ENCODE measurements around the gene PEMT.

The PEMT gene

DNA sequence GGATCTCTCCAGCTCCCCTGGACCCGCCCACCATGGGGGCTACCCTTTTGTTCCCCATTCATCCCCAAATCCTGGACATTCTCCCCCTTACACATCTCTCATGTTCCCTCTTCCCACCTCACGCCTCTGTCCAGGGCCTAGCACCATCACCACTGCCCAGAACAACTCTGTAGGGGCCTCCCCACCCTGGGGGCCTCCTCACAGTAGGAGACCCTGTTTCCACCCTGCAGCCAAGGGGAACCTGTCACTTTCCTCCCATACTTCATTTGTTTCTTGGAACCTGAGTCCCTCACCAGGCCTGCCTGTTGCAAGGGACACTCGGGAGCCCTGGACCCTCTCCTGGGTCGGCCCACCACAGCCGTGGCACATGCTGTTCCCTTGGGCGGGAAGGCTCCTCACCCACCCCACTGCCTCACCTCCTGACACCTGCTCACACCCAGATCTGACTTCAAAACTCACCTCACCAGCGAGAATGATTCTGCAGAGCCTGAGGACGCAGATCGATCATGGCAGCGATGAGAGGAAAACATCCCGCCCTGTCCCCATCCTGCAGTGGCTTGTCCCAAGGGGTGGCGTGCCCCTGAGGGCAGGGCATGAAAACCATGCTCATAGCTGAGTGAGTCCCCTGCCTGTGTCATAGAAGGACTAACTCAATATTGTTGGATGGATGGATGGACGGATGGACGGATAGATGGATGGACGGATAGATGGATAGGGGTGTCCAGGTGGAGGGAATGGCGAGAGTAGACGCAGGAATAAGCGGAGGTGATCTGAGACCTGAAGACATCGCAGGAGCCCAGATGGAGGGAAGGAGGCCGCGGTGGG is 88.6 kb downstream of the PEMT start:
- Histone ChIP-seq H3K9me3 (replicated peaks in 1 of 11) (no peaks in the 10 kb centered on the region), H4K20me1 (peaks cover 0 to 18% (median 0%) of the 10 kb centered on the region in 11 experiments; a peak in 1 of 22 replicates), H3K4me1 (peaks cover 25 to 79% (median 67%) of the 10 kb centered on the region in 10 experiments), H3K36me3 (no peaks in the 10 kb centered on the region), H3K4me2 (peak overlapping the region in 10 of 11 experiments; percentile 43 to 98 (median 92); a peak in 20 of 22 replicates), H3K27ac (no peak overlapping the region), H3K9ac (peak overlapping the region in 2 of 11 experiments; percentile 14 to 44; a peak in 1 of 22 replicates), H3K4me3 (no peak overlapping the region), H3K27me3 (no peaks in the 10 kb centered on the region)
- TF ChIP-seq Cebpa-rat (IDR thresholded peaks at IDR 0.05): no peak

GRCh38 chr17:17500999-17501605 is 90.4 kb downstream of the PEMT start:
- peaks cover 1 to 5% (median 4%) of the 10 kb centered on the region in 11 experiments; a peak in 19 of 22 replicates for H3K27me3 ChIP-seq
- H3K36me3 ChIP-seq: no peaks in the 10 kb centered on the region
- H3K9ac ChIP-seq: no peak overlapping the region
- no peak overlapping the region for H3K4me3 ChIP-seq
- no peak for TF ChIP-seq Cebpa-rat (IDR thresholded peaks at IDR 0.05)
- peaks cover 14 to 71% (median 57%) of the 10 kb centered on the region in 10 experiments for H3K4me1 ChIP-seq
- H3K27ac ChIP-seq: no peak overlapping the region
- peaks cover 0 to 12% (median 0%) of the 10 kb centered on the region in 11 experiments; a peak in 4 of 22 replicates for H4K20me1 ChIP-seq
- no peak overlapping the region for H3K4me2 ChIP-seq
- H3K9me3 ChIP-seq (replicated peaks in 1 of 11): no peaks in the 10 kb centered on the region

- H3K27me3 ChIP-seq: peaks cover 16 to 20% (median 20%) of the 10 kb centered on the region in 11 experiments
- H3K36me3 ChIP-seq: no peaks in the 10 kb centered on the region
- H3K4me3 ChIP-seq: no peak overlapping the region
- H3K27ac ChIP-seq: no peak overlapping the region
- TF ChIP-seq Cebpa-rat (IDR thresholded peaks at IDR 0.05): no peak
- H3K9me3 ChIP-seq (replicated peaks in 1 of 11): no peaks in the 10 kb centered on the region
- peaks cover 19 to 71% (median 57%) of the 10 kb centered on the region in 10 experiments for H3K4me1 ChIP-seq
- H3K4me2 ChIP-seq: peak overlapping the region in 2 of 11 experiments; percentile 12 to 24; a peak in 1 of 22 replicates
- peaks cover 0 to 27% (median 10%) of the 10 kb centered on the region in 11 experiments; a peak in 12 of 22 replicates for H4K20me1 ChIP-seq
- no peak overlapping the region for H3K9ac ChIP-seq
Observed at GRCh38 chr17:17499402-17500145, 91.9 kb downstream of the PEMT start.

DNA sequence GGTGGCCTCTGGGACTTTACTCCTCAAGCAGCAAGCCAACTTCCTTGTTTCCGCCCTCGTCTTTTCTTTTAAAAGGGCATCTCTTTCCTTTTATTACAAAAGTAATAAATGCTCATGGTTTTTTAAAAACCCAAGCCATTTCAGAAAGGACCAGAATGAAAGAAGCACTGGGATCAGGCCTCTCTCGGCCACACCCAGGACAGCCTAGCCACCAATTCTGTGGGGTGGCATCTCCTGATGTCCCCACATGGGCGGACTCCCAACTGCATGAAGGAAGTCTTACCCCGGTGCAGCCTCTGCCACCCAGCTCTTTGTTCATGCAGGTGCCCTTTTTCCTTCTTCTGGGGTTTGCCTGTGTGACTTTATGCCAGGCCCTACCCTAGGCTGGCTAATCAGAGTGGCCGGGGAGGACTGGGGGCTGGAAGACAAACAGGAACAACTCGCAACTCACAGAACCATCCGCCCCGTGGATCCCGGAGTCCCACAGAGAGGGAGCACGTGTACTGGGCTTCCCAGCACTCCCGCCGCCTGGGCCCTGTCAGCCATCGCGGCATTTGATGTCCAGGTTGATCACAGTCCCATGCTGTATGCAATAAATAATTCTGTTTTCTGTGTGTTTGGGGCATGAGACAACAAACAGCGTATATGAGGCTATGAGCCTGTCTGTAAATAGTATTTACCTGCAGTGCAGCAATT is 92.8 kb downstream of the PEMT start:
- H3K36me3 ChIP-seq: 0 out of 22 replicates have a peak, but pooled peaks cover 0 to under 1% (median 0%) of the 10 kb centered on the region in 11 experiments
- H3K4me3 ChIP-seq: no peak overlapping the region
- no peak for TF ChIP-seq Cebpa-rat (IDR thresholded peaks at IDR 0.05)
- H3K9me3 ChIP-seq (replicated peaks in 1 of 11): no peaks in the 10 kb centered on the region
- peaks cover 4 to 34% (median 16%) of the 10 kb centered on the region in 11 experiments; a peak in 20 of 22 replicates for H4K20me1 ChIP-seq
- H3K27ac ChIP-seq: no peak overlapping the region
- H3K27me3 ChIP-seq: peaks cover 21 to 29% (median 25%) of the 10 kb centered on the region in 11 experiments
- no peak overlapping the region for H3K9ac ChIP-seq
- peak overlapping the region in 4 of 11 experiments; percentile 21 to 99 (median 99); a peak in 4 of 22 replicates for H3K4me2 ChIP-seq
- H3K4me1 ChIP-seq: peaks cover 24 to 71% (median 57%) of the 10 kb centered on the region in 10 experiments

- Histone ChIP-seq H3K4me2 (peak overlapping the region in 4 of 11 experiments; percentile 98 to 99 (median 99); a peak in 5 of 22 replicates), H3K9ac (no peak overlapping the region), H3K27ac (no peak overlapping the region), H4K20me1 (peaks cover 11 to 42% (median 22%) of the 10 kb centered on the region in 11 experiments; a peak in 20 of 22 replicates), H3K4me3 (no peak overlapping the region), H3K4me1 (peaks cover 30 to 71% (median 57%) of the 10 kb centered on the region in 10 experiments; a peak in 19 of 20 replicates), H3K27me3 (peaks cover 21 to 33% (median 27%) of the 10 kb centered on the region in 11 experiments), H3K36me3 (peaks cover 0 to 8% (median 0%) of the 10 kb centered on the region in 11 experiments; a peak in 5 of 22 replicates), H3K9me3 (replicated peaks in 1 of 11) (no peaks in the 10 kb centered on the region)
- TF ChIP-seq Cebpa-rat (IDR thresholded peaks at IDR 0.05): no peak
Observed at GRCh38 chr17:17497845-17498520, 93.5 kb downstream of the PEMT start.

GRCh38 chr17:17497065-17497844 is 94.3 kb downstream of the PEMT start:
- no peak for TF ChIP-seq Cebpa-rat (IDR thresholded peaks at IDR 0.05)
- Histone ChIP-seq H3K27ac (no peak overlapping the region), H3K4me3 (peak overlapping the region; percentile 61 to 82 (median 70); a peak in 13 of 20 replicates), H3K36me3 (peaks cover 4 to 15% (median 7%) of the 10 kb centered on the region in 11 experiments; a peak in 14 of 22 replicates), H4K20me1 (peaks cover 19 to 49% (median 29%) of the 10 kb centered on the region in 11 experiments; a peak in 21 of 22 replicates), H3K9me3 (replicated peaks in 1 of 11) (no peaks in the 10 kb centered on the region), H3K4me1 (peaks cover 34 to 71% (median 59%) of the 10 kb centered on the region in 10 experiments; a peak in 19 of 20 replicates), H3K4me2 (peak overlapping the region; percentile 94 to 99 (median 99)), H3K27me3 (peaks cover 21 to 33% (median 27%) of the 10 kb centered on the region in 11 experiments), H3K9ac (peak overlapping the region in 5 of 11 experiments; percentile 71 to 82 (median 77); a peak in 8 of 22 replicates)

All from BLaER1 treated with 17β-estradiol and CSF1 and Interleukin-3, amounts not matched to agents 10 nM and 100 nM (cell line).